ACHN (cell line): ENCODE measurements around the gene ICA1.

ENCODE experiments used
- DNase-seq: peaks from one replicate; pipeline ENCODE4 v3.0.0-alpha.2; 2015
- in situ Hi-C: cut with HindIII; loops from 2 replicates; pipeline ENCODE4 v1.10.0; 2017; ENCODE audit warnings: low sequenced_read_pairs, low pct_ligation_motif_present, low pct_unique_long_range_greater_than_20kb

Gene ICA1

DNA sequence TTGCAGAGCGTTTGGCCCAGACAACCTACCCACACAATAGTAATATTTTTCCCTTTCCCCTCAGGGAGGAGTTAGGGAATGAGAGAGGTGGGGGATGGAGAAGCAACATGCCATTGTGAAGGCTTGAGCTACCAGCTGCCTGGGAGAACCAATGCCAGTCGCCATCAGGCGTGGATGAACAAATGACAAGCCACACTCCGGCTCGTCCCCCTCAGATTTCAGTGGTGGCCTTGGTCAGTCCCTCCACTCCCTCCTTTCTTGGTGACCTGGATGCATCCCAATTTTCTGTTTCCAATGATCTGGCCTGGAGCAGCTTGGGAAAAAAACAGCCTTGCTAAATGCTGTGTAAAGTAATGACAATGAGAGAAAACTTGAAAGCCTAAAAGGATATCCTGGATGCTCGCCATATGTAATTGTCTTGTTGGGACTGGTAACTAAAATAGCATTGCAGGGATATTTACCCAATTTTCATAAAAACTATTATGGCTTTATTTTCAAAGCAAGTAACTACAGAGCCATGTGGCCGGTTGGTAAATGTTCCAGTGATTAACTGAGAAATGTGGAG lies 110.7 kb downstream of the ICA1 start:
- no peak for DNase-seq
- in situ Hi-C loops, result no loop called here

GRCh38 chr7:8149222-8149621 lies 112.7 kb downstream of the ICA1 start:
- in situ Hi-C loops, result no loop called here
- no peak for DNase-seq

- in situ Hi-C loops, result no loop called here
- DNase-seq, result no peak
These were observed 114.1 kb downstream of the ICA1 start for GRCh38 chr7:8147760-8148463.

DNA sequence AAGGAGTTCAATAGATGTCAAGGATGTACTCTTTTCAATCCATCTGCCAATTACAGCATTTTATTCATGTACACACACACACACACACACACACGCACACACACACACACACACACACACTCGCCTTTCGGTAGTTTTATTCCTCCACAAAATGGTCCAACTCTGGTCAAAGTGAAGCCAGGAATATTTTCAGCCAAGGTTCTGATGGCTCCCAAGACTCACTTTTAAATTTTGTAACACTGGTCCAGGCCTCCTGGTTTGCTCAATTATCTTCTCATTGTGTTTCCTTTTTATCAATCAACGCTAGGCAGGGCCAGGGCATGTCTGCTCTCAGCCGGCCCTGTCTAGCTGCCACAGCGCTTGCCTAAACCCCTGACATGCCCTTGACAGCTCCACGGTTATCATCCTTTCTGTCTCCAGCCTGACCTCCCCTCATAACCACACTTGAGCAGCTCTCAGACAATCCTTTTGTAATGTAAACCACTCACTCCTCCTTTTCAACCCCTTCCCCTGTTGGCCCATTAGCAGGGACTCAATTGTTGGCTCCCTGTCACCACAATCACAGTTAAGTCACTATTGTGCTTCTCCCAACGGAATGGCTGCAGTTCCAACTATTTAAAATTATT lies 115.1 kb downstream of the ICA1 start:
- in situ Hi-C loops, result no loop called here
- DNase-seq, result no peak

DNA sequence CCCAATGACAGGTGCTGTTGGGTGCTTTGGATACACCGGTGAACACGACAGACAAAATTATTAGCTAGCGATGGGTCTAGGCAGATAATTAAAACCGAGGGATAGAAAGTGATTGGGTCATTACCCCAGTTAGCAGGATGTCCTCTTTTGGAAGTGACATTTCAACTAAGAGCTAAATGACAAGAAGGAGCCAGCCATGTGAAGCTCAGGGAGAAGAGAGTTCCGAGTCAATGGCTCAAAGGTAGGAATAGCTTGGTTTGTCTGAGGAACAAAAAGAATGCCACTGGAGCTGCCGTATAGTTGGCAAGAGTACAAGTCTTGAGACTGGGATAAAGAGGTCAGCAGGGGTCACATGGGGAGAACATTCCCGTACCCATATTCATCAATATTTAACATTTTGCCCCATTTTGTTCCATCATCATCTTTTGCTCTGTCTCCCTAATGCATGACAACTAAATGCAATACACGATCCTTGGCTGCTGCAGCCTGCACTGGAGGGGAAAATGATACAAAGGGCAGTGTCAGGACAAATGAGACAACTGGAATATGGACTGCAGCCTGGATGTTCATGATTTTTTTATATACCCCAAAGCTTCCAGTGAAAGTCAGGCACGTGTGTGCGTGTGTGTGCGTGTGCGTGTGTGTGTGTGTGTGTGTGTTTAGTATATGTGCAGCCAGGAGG lies 115.7 kb downstream of the ICA1 start:
- in situ Hi-C loops, result no loop called here

DNA sequence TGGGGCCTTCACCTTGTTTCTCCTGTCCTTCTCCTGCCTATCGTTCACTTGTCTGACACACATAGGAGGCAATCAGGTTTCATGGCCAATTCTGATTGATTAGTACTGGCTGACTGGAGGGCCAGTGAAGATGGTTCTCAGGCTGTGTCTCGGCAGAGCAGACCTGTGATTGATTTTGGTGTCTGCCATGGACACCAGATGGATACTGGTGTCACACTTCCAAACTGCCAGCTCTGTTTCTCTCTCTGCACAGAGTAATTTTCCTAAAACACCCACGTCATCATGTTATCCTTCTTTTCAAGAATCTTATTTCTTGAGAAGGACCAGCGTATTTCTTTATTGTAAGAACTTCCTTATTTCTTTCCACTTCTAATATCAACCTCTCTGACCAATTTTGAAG lies 117.1 kb downstream of the ICA1 start:
- DNase-seq, result no peak
- in situ Hi-C loops, result no loop called here

More for the DNA sequence above, 115.7 kb downstream of the ICA1 start:
- no peak for DNase-seq

GRCh38 chr7:8143151-8143874 lies 118.7 kb downstream of the ICA1 start:
- DNase-seq, result no peak

GRCh38 chr7:8142477-8142876 lies 119.5 kb downstream of the ICA1 start:
- in situ Hi-C loops, result no loop called here
- DNase-seq, result no peak

More at GRCh38 chr7:8143151-8143874, 118.7 kb downstream of the ICA1 start:
- in situ Hi-C loops, result no loop called here

DNA sequence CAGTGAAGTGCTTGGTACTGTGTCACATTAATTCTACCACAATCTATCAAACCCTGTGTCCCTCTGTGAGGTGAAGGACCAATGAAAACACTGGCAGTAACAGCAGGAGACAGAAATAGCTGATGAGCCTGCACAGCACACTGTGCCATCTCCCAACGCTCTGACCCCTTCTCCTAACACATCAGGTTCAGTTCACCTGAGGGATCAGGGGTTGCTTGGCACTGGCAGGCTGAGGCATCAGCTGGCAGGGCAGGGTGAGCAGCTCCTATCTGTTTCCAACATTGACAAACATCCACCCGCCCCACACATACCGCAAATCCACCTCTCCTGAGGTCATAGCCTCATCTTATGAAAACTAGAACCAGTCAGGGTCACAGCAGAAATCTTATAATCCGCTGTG lies 120.9 kb downstream of the ICA1 start:
- in situ Hi-C loops, result no loop called here
- DNase-seq, result no peak

- in situ Hi-C loops, result no loop called here
- DNase-seq, result no peak
These were observed 125.8 kb downstream of the ICA1 start for GRCh38 chr7:8136051-8136730.

DNA sequence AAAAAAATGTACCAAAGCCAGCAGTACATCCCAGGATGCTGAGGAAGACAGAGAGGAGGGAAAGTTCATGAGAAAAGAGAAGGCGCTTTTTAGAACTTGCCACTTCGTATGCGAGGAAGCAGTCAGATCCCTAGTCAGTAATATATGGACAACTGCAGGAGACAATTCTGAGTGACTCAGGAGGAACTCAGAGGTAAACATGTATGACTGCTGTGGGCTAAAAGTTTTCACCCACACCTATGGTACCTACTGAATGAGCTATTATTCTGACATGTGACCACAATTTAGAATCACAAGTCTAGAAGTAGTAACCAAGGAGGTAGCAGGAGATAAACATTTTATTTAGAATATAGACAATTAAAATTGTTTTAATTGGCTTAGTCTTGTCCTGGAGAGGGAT lies 126.5 kb downstream of the ICA1 start:
- DNase-seq, result no peak
- in situ Hi-C loops, result no loop called here

- in situ Hi-C loops, result no loop called here
- DNase-seq, result peak; percentile 98
These were observed 127.8 kb downstream of the ICA1 start for GRCh38 chr7:8134089-8134733.

DNA sequence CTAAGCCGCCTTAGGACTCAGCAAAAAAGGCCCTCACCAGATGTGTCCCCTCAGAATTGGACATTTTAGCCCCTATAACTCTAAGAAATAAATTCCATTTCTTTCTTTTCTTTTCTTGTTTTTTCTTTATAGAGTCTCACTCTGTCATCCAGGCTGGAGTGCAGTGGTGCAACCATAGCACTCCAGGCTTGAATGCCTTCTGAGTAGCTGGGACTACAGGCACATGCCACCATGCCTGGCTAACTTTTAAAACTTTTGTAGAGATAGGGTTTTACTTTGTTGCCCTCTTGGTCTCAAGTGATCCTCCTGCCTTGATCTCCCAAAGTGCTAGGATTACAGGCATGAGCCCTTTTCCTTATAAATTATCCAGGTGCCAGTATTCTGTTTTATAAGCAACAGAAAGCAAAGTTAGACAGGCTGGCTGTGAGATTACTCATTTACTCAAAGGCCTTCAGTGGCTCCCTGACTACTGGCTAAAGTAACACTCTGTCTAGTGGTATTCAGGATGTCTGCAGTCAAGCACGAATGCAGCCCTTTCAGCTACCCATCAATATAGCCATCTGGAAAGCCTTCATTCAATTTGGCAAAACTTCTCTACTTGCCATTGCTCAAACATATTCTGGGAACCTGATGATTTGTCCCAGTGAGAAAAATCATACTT lies 128.6 kb downstream of the ICA1 start:
- in situ Hi-C loops, result no loop called here

GRCh38 chr7:8131694-8132605 lies 130.0 kb downstream of the ICA1 start:
- in situ Hi-C loops, result no loop called here
- DNase-seq, result no peak

More for the DNA sequence above, 128.6 kb downstream of the ICA1 start:
- peak; percentile 90 for DNase-seq

DNA sequence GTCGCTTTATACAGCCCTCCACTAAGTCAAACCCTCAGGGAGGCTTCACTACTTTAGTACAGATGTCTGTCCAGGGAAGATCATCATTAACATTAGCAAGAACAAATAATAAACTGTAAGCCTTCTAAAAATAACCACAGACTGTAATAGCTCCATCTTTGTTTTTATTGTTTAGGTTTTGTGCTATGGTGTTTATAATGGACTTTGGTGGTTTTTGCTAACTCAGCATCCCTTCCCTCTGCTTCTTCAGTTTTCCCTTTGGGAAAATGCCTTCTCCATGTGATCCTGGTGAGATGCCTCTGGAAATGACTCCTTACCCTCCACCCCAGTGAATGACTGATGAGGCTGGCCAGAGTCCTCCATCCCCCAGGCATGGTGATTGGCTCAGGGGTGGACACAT lies 131.3 kb downstream of the ICA1 start:
- in situ Hi-C loops, result no loop called here
- DNase-seq, result no peak

DNA sequence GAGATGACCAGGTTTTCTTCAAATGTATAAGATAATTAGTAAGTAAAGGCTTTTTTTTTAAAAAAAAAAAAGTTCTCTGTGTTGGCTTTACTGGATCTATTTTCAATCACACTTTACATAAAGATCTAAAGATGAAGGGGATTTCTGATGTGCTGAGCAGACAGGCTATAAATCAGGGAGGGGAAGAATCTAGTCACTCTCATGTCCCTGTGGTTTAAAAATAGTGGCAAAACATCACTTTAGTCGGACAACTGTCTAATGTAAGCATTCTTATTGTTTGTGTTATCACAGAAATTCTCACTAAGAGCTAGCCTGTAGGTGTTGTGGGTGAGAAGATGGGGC lies 132.7 kb downstream of the ICA1 start:
- in situ Hi-C loops, result no loop called here
- DNase-seq, result no peak
